Measurements from ENCODE around the gene RPS8. TPM values are rescaled to one million over a fixed set of nuclear protein-coding genes. Genes with fewer than 3 reads are reported as not detected.

RPS8 gene
- 927 and 1,770 TPM in 2 replicates for total RNA-seq

DNA sequence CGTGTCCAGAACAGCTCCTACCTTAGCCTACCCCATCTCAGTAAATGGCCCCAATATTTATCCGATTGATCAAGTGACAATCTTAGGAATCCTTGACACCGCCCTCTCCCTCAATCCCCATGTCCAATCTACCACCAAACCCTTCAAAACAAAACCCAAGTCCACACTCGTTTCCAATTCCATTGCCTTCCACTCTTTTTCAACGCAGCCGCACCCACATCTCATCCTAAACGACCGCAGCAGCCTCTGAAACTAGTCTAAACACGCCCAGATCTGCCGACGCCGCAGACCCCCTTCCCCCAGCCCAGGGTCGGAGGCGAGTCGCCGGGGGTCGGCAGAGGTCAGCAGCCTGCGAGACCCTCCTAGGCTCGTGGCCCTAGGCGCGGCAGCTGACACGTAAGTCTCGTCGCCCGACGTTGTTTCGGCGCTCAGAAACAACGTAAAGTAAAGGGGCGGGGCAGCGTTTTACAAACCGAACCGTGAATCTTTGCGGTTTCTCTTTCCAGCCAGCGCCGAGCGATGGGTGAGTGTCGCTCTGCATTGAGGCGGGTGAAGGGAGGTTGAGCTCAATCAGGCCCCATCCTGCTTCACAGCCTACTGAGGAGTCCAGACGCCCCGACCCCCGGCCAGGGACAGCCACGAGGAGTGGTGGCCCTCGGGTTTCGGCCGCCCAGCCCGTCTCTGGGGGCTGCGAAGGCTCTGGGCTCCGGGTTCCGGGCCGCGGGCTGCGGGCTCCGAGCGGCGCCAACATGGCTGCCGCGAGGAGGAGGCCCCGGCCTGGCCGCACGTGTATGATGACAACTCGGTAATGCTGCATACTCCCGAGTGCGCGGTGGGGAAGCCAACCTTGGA, at the start of gene RPS8:
RPS8 (plus strand) TSS at position 463 of the 852 bp plus-strand sequence; CDS start at position 520, 57 bp downstream.

DNA sequence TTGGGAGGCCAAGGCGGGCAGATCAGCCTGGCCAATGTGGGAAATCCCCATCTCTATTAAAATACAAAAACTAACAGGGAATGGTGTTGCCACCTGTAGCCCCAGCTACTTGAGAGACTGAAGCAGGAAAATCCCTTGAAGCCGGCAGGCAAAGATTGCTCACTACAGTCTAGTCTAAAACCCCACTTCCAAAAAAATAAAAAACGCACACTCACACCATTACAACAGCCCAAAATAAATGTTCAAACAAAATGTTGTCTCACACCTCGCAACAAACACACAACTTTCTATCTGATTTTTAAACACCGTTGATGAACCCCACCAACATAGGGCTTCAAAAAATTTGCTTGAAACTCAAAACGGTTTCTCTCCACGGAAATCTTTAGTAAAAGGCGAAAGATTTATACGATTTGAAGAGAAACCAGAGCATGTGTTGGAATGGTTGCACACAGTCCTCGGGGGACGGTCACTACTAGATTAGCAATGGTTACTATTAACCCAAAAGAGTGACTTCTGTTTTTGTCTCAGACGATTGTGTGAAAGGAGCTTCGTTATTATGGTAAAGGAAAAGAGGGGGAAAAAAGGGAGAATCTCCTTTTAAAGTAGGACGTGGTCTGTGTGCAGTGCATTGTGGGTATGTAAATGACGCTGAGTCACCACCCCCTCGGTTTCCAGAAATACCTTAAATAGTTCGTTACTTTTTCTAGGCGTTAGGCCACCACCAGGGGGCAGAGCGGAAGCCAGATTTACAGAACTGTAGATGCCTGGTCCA, 44.4 kb upstream of the RPS8 start, which contains the start of gene RNU5D-1:
RNU5D-1 (minus strand) TSS at position 430 of the 772 bp plus-strand sequence.

DNA sequence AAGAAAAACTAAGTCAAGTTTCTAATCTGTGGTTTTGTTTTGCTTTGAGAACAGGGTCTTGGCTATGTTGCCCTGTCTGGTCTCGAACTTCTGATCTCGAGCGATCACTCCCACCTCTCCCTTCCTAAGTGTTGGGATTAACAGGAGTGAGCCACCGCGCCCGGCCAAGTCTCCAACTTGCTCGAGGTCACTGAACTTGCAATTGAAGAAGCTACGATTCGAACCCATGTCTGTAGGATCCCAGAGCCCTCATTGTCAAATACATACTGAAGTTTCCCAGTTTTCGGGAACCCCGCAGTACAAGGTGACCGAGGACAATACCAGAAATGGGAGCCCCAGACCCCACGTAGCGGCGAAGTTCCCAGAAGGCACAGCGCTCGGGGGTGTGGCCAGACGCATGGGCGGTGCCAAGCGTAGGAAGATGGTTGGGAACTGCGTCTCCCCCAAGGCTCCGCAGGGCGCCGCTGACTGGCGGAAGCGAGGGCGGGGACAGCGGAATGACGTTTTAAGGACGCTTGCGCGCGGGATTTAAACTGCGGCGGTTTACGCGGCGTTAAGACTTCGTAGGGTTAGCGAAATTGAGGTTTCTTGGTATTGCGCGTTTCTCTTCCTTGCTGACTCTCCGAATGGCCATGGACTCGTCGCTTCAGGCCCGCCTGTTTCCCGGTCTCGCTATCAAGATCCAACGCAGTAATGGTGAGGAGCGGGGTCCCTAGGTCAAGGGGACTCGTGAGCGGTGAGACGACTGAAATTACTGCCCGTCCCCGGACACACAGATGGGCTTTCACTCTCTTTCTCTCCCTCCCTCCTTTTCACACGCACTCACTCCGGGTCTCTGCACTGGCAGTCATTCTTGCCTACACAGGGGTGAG, 35.8 kb upstream of the RPS8 start, which contains the start of gene KIF2C:
KIF2C (plus strand) TSS at position 531 of the 872 bp plus-strand sequence; CDS start at position 627, 96 bp downstream.

DNA sequence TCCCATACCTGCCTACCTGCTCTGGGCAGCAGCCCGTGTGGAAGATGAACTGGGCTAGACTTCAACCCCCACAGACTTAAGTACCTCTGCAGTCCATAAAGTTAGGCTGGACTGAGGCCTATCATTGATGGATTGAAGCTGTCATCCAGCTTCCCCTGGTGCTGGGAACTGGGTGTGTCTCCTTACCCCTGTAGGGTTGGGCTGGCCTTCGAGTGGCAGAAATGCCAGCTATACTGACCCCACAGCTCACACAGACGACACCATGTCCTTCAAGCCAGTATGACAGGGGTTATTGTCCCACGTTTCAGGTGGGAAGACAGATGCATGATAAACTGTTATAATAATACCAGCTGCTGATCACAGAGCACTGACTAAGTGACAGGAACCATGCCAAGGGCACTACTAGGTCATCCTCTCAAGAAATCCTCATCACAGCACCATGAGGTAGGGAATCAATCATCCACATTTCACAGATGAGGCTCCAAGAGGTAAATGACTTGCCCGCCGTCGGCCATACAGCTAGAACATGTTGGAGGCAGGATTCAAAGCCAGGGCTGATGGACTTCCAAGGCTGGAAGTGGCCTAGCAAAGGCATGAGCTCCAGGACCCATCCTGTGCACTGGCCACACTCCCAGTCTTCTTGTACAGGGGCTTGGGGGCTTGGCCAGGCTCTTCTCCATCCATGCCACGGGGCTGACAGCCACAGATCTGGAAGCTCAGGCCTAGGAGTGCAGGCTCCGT, 12.9 kb downstream of the RPS8 start, which contains the start of gene BEST4:
BEST4 (minus strand) TSS at position 51 of the 741 bp plus-strand sequence. CDS start 465 bp downstream, outside the sequence.

DNA sequence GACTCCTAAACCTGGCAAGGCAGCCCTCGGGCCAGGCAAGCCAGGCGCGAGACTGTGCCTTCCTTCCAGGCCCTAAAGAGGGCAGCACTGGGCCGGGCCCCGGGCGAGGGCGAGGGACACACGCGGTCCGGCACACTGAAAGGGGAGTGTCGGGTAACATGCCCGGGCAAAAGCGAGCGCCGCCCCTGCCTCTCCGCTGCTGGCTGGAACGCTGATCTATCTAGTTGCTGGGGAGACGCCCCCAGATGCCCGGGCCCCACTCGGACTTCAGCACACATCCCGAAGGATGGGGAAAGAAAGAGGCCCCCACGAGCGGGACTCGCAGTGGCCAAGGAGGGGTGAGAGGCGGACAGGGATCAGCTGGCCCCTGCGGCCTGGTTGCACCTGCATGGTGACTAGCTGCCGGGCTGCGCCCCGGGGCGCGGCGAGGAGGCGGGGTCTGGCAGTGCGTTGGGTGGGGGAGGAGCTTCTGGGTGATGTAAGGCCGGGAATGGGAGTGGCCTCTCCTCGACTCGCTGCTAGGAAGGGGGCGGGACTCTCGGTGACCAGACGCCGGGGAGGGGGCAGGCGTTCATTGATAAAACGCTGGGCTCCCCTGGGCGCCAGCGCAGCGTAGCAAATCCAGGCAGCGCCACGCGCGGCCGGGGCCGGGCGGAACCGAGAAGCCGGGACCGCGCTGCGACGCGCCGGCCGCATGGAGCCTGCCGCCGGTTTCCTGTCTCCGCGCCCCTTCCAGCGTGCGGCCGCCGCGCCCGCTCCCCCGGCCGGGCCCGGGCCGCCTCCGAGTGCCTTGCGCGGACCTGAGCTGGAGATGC, 24.6 kb downstream of the RPS8 start, which contains the start of gene PLK3:
PLK3 (plus strand) TSS at position 608 of the 815 bp plus-strand sequence; CDS start at position 695, 87 bp downstream.

DNA sequence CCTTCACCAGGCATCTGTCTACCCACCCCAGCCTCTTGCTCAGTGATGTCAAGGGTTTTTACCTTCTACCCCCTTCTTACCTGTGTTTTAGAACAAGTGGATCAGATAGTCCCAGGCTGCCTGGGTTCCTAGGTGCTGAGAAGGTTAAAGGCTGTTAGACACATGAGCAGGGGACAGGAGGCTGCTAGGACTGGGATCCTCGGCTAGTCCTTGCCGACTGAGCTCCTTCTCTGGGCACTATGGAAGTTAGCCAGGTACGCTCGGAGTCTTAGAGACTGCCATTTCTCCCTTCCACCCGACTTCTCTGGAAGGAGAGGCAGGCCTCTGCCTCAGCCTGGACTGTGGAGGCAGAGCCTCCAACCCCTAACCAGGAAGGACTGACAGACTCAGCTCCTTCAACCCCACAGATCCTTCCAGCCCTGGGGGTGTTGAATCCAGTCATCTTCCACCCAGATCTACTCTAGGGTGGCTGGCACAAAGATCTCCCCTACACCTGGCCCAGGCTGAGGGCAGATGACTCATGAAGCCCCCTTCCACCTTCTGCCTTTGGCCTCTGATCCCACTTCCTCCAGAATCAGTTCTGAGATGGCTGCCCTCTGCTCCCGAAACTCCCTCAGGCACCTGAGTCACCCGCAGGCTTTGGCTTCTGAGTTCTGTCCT, 31.5 kb downstream of the RPS8 start, which contains the start of gene DYNLT4:
DYNLT4 (minus strand) TSS at position 648 of the 660 bp plus-strand sequence. CDS start 683 bp downstream, outside the sequence.

DNA sequence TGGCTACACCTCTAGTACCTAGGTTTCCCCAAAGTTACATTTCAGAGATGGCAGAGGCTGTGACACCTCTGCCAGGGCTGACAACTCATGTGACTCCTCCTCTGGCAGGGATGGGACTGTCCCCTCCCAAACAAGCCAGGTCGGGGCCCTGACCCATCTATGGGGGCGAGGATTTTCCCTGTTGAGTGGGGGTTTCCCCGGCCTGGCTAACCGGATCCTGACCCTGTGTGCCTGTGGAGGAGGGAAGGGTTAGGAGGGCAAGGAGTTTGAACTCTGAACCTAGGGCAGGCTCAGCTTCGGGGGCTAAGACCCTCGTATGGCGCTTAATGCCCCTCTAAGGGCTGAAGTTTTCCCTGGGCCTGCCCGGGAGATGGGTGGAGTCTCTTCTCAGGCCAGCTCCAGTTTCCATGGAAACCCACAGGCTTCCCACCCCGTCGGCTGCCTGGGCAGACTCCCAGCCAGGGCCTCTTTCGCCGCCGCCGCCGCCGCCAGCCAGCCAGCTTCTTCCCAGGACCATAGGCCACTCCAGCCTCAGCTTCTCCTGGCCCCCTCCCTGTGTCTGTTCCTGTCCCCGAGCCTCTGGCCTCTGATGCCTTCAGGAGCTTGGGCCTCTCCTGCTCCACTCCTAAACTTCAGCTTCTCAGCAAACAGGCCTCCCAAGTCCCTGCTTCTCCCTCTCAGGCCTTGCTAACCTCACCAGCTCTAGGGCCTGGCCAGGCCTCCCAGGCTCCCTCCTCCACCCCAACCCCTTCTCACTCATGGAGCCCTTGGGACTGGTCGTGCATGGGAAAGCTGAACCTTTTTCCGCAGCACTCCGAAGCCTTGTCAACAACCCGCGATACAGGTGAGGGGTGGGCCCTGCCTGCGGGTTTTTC, 33.0 kb downstream of the RPS8 start, which contains the start of gene BTBD19:
BTBD19 (plus strand) TSS at position 461 of the 875 bp plus-strand sequence; CDS start at position 759, 298 bp downstream.

Other genes starting within 250 kb of the RPS8 start
- 1.8 and 2.9 TPM in 2 replicates for gene TMEM53, start 101.1 kb upstream of the RPS8 start, total RNA-seq
- gene ARMH1, start 100.8 kb upstream of the RPS8 start, total RNA-seq: 0.59 and 1.2 TPM in 2 replicates
- not detected in 2 replicates for gene RNU5D-1, start 44.4 kb upstream of the RPS8 start, total RNA-seq
- 2.1 and 19.1 TPM in 2 replicates for gene KIF2C, start 35.7 kb upstream of the RPS8 start, total RNA-seq
- under 0.01 TPM in 1 of 2 replicates, not detected in the other for gene BEST4, start 12.6 kb downstream of the RPS8 start, total RNA-seq
- 27.0 and 52.4 TPM in 2 replicates for gene PLK3, start 24.8 kb downstream of the RPS8 start, total RNA-seq
- gene DYNLT4, start 31.8 kb downstream of the RPS8 start, total RNA-seq: not detected in 2 replicates
- gene BTBD19, start 33.0 kb downstream of the RPS8 start, total RNA-seq: 11.9 and 17.0 TPM in 2 replicates
- gene PTCH2, start 67.7 kb downstream of the RPS8 start, total RNA-seq: under 0.01 and 0.05 TPM in 2 replicates
- 30.4 and 34.4 TPM in 2 replicates for gene EIF2B3, start 211.1 kb downstream of the RPS8 start, total RNA-seq
- 11.6 and 24.1 TPM in 2 replicates for gene HECTD3, start 235.8 kb downstream of the RPS8 start, total RNA-seq
- 73.3 and 96.5 TPM in 2 replicates for gene UROD, start 236.7 kb downstream of the RPS8 start, total RNA-seq

All from smooth muscle cell of the umbilical artery (primary cell).